HG03196 (cell line): ENCODE data around the gene SPSB1.

Experiments
- ATAC-seq: cut with Tn5 transposase; IDR thresholded peaks from one replicate; pipeline ENCODE4 v1.9.1; 2021; ENCODE audit not compliant: unreplicated experiment

The SPSB1 gene

DNA sequence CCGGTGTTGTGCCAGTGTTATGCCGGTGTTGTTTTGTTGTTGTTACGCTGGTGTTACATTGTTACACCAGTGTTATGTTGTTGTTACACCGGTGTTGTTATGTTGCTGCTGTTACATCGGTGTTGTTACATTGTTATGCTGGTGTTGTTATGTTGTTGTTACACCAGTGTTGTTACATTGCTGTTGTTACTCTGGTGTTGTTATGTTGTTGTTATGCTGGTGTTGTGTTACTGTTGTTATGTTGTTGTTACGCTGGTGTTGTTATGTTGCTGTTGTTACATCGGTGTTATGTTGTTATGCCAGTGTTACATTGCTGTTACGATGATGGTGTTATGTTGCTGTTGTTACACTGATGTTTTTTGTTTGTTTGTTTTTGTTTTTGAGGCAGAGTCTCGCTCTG, 34.1 kb upstream of the SPSB1 start:
- ATAC-seq, result no peak

DNA sequence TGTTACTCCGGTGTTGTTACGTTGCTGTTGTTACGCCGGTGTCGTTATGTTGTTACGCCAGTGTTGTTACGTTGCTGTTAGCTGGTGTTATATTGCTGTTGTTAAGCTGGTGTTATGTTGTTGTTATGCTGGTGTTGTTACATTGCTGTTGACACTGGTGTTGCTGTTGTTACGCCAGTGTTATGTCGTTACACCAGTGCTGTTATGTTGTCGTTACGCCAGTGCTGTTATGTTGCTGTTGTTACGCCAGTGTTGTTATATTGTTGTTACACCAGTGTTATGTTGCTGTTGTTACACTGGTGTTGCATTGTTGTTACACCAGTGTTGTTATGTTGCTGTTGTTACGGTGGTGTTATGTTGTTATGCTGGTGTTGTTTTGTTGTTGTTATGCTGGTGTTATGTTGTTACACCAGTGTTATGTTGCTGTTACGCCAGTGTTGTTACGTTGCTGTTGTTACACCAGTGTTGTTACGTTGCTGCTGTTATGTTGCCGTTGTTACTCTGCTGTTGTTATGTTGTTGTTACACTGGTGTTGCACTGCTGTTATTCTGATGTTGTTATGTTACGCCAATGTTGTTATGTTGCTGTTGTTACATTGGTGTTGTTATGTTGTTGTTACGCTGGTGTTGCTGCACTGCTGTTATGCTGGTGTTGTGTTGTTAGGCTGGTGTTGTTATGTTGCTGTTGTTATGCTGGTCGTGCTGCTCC, 32.5 kb upstream of the SPSB1 start:
- no peak for ATAC-seq

DNA sequence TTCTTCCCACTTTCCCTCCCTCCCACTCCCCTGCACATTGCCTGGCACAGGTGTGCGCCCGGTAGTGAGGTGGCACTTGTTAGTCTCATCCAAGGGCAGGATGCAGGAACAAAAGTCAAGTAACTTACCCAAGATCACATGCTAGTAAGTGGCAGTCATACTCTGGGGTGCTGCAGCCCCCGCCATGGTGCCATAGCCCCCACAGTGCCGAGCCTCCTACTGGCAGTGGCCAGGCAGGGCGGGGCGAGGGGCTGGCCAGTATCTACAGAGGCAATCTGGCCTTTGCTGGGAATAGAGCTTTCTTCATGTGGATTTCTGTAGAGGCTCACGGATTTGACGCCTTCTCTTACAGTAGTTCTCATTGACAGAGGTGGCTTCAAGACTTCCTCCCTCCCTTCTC, 31.2 kb upstream of the SPSB1 start:
- no peak for ATAC-seq

GRCh38 chr1:9262096-9262986, 30.4 kb upstream of the SPSB1 start:
- ATAC-seq, result no peak

DNA sequence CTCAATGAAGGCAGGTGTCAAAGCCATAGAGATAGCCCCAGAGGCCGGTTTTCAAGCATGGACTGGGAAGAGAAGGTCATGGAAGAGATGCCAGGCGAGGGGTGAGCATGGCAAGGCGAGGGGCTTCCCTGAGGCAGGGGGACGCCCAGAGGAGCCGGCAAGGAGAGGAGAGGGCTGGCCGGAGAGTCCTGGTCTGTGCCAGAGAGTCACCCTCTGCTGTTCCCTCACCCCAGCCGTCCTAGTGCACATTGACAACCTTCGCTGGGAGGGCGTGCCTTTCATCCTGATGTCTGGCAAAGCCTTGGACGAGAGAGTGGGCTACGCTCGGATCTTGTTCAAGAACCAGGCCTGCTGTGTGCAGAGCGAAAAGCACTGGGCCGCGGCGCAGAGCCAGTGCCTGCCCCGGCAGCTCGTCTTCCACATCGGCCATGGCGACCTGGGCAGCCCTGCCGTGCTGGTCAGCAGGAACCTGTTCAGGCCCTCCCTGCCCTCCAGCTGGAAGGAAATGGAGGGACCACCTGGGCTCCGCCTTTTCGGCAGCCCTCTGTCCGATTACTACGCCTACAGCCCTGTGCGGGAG, 29.3 kb upstream of the SPSB1 start:
- no peak for ATAC-seq

GRCh38 chr1:9263984-9264872, 28.5 kb upstream of the SPSB1 start:
- no peak for ATAC-seq

- ATAC-seq, result no peak
These were observed 27.7 kb upstream of the SPSB1 start for GRCh38 chr1:9265037-9265436.

DNA sequence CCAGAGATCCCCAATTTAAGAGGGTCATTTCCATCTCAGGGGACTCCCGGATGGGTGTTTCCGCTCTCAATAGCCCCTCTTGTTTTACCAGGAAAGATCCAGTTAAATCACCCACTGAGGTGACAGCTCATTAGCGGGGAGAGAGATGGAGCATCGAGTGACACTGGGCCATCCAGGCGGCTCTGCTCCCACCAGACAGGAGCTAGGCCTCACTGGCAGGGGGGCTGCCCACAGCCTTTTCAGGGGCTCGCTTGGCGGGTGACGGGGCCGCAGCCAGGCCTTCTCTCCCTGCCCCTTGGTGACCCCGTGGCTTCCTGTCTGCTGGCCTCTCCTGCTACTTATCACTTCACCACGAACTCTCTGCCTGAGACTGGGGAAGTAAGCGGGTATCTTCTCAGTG, 26.7 kb upstream of the SPSB1 start:
- ATAC-seq, result no peak

GRCh38 chr1:9267352-9267686, 25.4 kb upstream of the SPSB1 start:
- no peak for ATAC-seq

- no peak for ATAC-seq
These were observed 24.7 kb upstream of the SPSB1 start for GRCh38 chr1:9267827-9268581.

DNA sequence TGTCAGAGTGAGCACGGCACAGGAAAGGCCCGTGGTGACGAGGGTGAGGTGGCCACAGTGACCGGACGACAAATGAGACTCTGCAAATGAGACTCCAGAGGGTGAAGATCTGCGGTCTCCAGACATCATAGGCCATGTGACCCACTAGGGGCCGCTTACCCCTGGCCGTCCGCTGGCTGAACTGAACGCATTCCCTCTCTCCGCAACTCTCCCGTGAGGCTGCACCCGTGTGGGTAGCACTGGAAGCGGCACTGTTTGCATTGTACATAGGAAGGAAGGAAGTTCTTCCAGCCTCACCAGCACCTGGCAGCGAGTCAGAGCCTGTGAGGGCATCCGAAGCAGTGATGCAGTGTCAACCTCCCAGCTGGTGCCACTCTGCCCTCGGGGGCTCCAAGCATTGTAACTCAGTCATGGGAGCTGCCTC, 23.6 kb upstream of the SPSB1 start:
- no peak for ATAC-seq

DNA sequence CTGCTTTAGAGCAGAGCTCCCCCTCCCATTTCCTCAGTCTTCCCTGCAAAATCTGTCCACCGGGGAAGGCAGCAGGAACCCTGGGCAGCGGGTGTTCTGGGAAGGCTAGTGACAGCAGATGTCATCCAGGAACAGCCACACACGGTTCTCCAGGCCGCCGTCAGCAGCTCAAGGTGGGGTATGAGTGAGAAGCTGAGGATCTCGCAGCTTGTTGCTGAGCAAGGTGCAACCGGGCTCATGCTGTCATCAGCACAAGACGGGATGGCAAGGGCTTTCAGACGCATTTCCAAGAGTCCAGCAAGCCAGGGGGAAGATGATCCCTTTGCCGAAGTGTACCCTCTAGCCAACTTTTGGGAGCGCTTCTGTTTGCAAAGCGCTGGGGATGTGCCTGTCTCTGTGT, 23.0 kb upstream of the SPSB1 start:
- no peak for ATAC-seq

DNA sequence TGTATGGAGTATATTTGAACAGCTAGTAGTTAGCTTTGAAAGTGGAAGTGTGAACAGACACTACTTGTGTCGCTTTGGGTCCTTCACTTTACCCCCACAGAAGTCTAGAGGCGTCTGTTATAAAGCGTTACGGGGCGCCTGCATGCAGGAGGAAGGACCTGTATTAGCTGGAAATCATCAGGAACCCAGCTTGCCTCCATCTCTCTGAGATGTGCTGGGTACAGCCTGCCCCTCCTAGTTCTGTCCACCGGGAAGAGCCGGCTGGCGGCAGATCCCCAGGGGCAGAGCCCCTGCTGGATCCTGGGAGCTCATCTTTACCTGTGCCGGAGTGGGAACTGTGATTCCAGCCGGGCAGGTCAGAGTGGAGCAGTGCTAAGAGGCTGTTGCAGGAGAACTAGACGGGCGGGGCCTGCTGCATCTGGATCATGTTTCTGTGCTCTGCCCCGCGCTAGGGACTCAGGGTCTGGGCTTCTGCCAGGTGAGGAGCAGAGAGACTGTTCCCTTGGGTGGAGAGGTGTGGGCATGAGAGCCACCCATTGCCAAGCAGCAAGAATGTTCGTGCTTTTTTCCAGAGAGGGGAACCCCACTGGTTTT, 22.3 kb upstream of the SPSB1 start:
- ATAC-seq, result no peak

GRCh38 chr1:9271283-9271682, 21.4 kb upstream of the SPSB1 start:
- no peak for ATAC-seq

DNA sequence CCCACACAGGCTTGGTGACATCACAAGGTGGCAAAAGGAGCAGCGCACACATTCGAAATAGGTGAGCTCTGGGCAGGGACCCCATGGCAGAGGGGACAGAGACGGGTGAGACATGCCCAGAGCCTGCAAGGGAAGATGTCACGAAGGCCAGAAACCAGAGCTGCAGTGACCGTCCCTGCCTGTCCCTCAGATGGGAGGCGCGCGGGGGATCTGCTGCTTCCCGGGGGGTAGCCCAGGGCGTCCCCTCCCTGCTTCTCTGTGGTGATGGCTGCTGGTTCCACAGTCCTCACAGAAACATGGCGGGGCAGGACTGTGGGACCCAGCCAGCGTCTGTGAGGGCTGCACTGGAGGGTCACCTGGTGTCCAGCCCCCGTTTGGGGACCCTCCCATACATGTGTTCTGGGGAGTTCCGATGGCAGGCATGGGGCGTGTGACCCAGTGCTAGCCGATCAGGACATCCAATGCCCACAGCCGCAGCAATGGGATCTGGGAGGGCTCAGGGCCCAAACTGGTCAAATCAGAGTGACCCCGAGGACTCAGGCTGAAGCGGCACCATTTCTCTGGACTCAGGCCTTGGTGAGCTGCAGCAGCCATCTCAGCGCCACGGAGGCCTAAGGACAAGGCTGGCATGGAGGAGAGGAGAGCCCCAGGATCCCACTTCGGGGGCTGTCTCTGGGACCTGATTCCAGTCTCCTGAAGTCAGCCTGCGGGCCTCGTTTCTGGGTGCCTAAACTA, 20.7 kb upstream of the SPSB1 start:
- no peak for ATAC-seq

DNA sequence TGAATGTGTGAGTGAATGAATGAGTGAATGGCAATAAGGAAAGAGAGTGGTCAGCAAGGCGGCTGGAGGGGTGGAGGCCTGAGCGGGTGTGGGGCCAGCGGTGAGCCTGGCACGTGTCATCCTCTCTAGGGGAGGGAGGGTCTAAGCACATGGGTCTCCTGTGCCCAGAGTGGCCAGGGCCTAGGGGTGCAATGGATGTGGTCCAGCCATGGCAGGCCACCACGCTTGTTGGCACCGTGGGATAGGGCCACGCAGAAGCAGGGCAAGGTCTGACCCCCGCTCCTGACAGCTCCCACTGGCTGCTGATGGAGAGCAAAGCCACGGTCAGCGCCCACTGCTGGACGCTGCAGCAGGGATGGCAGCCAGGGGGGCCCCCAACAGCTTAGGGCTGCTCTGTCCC, 19.5 kb upstream of the SPSB1 start:
- ATAC-seq, result no peak

DNA sequence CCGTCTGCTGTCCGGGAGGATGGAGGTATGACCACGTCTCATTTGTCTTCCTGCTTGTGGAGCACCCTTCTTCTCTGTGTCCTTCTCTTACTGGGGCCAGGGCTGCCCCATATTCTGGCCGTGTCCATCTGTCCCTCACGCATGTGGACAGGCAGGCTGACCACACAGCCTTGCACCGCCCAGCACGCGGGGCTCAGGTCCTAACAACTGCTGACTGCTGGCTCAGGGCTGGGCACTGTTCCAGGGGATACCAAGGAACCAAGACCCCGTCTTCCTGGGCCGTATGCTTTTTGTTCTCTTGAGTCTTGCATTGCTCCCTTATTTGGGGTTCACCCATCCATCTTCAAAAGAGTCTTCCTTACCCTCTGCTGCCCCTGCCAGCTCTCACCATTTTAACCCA, 17.5 kb upstream of the SPSB1 start:
- no peak for ATAC-seq

DNA sequence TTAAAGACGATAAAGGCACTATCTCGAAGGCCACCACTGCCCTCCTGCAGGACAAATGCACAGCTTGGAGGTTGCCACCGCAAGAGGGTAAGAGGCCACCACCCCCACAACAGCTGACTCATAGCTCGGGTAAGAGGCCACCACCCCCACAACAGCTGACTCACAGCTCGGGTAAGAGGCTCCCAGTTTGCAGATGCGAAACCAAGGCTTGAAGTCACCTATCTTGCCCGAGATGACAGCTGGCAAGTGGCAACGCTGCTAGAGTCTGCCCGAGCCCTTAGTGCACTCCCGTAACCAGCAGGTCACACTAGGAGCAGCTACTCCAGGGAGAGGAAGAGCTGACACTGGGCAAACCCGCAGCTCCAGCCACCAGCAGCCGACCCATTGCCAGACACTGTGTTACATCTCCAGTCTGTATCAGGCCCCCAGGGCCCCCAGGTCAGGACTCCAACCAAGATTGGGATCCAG, 17.1 kb upstream of the SPSB1 start:
- ATAC-seq, result peak; percentile 78

GRCh38 chr1:9278116-9278515, 14.6 kb upstream of the SPSB1 start:
- no peak for ATAC-seq
